Right lobe of liver (tissue), 4 donors: Measurements from ENCODE around the gene BTAF1.

Experiments
- POLR2A ChIP-seq: fragments of 450-650 bp; IDR thresholded peaks from one replicate; pipeline ENCODE4 v1.6.1; 2017; ENCODE audit warnings: antibody characterized with exemption, mild to moderate bottlenecking
- TF ChIP-seq, protein P1 (sequence below), 4 donors: fragments of 200-600 bp in 3 of 4; fragments of 450-650 bp in 1 of 4; IDR thresholded peaks; one replicate each; pipeline versions ENCODE4 v1.5.1 to v1.8.0; 2016 to 2022; ENCODE audit warnings: antibody characterized with exemption in 4 of 4, mild to moderate bottlenecking in 2 of 4
- donor health status: DM: no; HTN: no; CAD: no.
- donor health status: DM: no; HTN: no; CAD: no.
- donor health status: DM: no; HTN: yes; CAD: no.

DNA sequence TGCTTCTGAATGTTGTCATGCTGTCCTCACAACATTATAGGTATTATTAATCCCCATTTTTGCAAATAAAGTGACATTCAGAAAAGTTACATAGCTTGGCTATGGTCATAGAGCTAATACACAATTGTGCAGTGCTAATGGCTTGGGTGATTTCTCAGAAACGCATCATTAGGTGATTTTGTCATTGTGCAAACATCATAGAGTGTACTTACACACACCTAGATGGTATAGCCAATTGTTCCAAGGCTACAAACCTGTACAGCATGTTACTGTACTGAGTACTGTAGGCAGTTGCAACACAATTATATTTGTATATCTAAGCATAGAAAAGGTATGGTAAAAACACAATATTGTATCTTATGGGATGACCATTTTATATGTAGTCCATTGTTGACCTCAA, 91.0 kb downstream of the BTAF1 start:
- TF ChIP-seq, protein P1, sequence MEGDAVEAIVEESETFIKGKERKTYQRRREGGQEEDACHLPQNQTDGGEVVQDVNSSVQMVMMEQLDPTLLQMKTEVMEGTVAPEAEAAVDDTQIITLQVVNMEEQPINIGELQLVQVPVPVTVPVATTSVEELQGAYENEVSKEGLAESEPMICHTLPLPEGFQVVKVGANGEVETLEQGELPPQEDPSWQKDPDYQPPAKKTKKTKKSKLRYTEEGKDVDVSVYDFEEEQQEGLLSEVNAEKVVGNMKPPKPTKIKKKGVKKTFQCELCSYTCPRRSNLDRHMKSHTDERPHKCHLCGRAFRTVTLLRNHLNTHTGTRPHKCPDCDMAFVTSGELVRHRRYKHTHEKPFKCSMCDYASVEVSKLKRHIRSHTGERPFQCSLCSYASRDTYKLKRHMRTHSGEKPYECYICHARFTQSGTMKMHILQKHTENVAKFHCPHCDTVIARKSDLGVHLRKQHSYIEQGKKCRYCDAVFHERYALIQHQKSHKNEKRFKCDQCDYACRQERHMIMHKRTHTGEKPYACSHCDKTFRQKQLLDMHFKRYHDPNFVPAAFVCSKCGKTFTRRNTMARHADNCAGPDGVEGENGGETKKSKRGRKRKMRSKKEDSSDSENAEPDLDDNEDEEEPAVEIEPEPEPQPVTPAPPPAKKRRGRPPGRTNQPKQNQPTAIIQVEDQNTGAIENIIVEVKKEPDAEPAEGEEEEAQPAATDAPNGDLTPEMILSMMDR (IDR thresholded peaks at IDR 0.05): no peak
- TF ChIP-seq POLR2A: no peak
